Activated CD8-positive, alpha-beta memory T cell treated with anti-CD3 and anti-CD28 coated beads, Interleukin-2, amount 50 U/mL, for 1 hour (primary cell): Measurements from ENCODE around the gene KRTAP12-1.

Experiments used
- DNase-seq: peaks from one replicate; pipeline ENCODE4 v3.0.0-alpha.2; 2020; ENCODE audit errors: extremely low read depth

Gene KRTAP12-1

DNA sequence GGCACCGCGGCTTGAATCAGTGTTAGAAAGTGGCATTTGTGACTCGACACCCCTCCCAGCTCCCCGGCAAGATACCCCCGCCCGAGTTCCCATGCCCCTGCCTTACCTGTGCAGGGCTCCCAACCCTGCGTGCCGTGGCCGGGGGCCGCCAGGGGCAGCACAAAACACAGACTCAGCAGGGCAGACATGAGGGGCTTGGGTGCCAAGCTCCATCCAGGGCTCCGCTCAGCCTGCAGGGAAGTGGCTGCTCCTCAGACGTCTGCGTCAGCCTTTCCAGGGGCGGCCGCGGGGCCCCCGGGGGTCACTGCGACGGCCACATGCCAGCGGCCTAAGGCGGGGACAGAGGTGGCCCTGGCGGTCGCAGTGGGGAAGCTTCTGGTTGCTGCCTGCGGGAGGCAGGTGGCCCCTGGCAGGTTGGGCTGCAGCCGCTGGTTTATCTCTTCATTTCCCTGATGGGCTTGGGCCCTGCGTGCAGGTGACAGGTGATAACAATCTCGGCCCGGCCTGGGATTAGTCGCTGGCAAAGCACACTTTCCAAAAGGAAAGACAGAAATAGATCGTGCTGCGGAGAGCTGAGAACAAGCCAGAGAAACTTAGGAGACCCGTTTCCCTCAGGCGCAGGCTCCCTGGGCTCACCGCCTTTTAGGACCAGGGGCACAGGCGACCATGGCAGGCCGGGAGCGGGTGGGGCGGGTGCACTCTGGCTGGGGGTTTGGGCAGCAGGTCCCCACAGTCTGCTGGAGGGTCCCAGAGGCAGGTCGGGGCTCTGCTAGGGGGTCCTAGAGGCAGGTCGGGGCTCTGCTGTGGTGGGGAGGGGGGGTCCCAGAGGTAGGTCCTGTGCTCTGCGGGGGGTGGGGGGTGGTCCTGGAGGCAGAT, 29.6 kb upstream of the KRTAP12-1 start, which contains the start of gene TSPEAR:
Gene TSPEAR (minus strand): TSS at position 246 of the 876 bp plus-strand sequence. CDS start 58 bp downstream, at position 188.
- DNase-seq, result no peak

DNA sequence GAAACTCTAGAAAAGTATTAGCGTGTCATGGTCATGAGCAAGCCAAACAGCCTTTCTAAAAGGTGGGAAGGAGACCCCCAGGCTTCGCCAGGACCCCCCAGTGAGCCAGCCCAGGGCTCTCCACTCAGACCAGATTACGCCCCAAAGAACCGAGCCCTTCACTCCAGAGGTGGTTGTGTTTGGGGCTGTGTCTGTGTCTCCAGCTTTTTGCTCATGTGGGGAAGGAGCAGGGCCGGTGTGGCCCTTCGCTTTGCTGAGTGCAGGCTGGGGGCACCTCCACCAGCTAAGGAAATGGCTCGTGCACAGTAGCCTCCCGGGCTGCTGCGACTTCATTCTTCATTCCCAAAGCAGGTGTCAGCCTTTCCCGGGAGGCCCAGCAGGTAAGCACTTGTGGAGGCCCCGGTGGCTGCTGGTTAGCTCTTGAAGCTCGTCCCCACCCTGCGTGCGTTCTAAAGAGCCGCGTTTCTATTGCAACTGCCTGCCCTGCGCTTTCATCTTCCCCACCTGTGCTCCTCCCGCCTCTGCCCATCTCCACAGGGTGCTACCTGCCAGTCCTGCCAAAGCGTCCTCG, 28.9 kb upstream of the KRTAP12-1 start:
- DNase-seq, result no peak

DNA sequence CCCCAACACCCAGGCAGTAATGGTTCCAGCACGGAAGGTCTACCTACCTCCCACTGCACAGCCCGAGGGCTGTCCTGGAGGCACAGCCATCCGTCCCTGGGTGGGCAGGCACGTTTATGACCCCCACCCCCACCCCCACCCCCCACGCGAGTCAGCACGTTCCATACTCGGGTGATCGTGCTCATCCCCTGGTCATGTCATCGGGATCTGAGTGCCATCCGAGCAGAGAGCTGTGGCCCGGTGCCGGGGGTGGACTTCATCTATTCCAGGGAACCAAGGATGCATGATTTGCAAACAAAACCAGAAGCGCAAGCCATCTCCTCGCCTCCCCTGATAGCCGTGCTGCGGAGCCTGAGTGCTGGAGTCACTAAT, 28.3 kb upstream of the KRTAP12-1 start:
- no peak for DNase-seq

DNA sequence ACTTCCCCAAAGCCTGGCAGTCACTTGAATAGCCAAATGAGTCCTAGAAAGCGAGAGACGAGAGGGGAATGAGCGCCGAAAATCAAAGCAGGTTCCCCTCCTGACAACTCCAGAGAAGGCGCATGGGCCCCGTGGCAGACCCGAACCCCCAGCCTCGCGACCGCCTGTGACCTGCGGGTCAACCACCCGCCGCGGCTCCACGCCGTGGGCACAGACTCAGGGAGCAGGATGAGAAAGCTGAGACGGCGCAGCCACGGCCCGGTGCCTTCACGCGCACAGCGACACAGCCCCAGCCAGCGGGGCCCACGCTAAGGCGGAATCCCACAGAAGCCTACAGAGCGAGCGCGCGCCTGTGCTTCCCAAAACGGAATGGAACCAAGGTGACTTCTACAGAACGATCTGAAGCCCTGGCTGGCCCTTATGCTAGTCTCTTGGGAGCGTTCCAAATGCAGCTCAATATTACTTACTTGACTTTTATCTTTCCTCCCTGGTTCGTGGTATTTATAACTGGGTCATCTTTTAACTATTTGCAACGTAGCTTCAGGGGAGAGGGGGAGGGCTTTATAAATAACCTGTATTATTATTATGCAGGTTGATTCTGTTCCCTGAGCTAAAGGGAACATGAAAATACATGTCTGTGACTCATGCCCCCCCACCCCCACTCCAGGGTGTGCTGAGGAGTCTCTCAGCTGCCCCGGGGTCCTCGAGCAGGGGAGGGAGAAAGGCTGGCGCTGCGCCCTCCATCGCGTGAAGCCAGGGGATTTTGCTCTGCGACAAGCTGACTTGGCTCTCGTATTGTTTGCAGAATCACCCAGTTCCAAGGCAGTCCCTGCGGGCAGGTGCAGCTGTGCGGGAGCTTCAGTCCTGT, 27.7 kb upstream of the KRTAP12-1 start:
- DNase-seq, result no peak

DNA sequence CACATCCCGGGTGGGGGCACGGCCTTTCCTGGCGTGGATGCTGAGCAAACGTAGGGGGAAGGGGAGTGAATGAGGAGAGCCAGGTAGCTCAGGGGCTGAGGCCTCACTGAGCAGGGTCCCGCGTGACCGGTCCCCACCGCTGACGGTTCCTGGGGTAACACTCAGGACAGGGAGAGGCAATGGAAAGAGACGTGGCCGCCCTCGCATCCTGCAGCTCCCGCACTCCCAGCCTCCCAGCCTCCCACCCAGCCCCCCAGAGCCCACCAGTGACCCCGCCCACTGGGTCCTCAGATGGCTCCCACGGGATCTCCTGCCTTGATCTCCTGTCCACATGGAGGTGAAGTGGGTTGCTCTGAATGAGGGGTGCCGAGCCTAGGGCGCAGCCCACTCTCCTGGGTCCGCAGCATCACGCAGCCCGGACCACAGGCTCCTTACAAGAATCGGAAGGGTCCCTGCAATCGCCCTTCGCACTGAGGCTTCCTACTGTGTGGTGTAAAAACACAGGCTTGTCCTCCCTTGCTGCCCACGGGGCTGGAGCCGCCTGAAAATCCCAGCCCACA, 27.0 kb upstream of the KRTAP12-1 start:
- no peak for DNase-seq

DNA sequence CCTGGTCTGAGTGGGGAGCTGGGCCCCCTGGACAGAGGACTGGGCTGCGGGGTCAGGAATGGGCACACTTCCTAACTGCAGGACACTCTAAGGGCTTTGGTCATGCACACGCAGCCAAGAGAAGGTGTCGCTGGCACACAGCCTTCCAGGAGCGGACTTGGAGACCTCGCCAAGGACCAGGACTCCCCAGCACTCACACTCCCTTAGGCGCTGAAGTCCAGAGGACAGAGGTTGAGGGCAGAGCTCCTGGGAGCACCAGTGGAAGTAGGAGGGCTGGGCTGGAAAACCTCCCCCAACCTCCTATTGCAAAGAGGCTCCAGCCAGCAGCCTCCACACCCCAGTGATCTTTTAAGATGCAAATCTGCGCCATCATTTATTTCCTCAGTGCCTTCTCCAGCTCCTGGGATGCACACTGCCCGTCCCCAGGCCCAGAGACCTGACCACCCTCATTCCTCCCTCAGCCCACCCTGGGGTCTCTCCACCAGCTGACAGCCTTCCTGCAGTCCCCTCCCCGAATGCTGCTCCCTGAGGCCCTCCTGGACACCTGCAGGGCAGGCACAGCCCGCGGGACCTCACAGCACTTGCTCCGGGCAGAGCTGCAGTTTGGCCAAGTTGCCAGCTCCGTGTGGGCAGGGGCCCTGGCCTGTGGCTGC, 26.4 kb upstream of the KRTAP12-1 start:
- DNase-seq, result no peak

DNA sequence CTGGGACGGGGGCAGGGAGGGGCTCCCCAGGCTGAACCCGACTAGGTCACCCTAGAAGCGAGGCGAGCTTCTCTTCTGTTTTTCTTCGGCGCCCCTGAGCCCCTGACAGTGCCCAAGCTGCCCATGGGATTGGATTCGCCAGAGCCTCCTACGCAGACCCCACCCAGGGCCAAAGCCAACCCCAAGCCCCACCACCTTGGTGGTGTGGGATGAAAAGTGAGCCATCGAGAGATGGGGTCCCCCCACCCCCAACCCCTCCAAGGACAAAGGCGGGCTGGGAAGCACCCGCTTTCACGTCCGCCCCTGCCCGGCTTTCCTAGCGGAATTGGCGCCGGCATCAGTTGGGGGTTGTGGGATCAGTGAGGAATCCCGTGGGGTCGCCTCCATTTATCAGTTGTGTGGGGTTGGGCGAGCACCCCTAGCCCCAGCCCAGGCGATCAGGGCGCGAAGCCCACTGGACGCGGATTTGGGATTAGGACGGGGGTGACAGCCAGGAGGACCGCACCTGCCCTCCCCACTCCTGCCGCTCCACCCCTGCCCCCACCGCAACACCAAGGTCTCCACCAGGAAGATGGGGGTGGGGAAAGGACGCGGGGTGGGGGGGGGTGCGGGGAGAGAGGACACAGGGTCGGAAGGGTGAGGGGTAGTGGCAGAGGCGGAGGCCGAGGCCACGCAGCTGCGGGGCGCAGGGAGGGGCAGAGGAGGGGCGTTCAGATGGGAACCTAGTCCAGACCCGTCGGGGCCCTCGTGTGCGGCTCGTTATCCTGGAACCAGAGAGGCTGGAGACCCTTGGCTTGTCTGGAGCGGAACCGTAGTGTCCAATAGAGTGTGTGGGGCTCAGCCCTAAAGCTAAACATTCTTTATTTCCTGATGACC, 25.0 kb upstream of the KRTAP12-1 start:
- DNase-seq, result no peak

DNA sequence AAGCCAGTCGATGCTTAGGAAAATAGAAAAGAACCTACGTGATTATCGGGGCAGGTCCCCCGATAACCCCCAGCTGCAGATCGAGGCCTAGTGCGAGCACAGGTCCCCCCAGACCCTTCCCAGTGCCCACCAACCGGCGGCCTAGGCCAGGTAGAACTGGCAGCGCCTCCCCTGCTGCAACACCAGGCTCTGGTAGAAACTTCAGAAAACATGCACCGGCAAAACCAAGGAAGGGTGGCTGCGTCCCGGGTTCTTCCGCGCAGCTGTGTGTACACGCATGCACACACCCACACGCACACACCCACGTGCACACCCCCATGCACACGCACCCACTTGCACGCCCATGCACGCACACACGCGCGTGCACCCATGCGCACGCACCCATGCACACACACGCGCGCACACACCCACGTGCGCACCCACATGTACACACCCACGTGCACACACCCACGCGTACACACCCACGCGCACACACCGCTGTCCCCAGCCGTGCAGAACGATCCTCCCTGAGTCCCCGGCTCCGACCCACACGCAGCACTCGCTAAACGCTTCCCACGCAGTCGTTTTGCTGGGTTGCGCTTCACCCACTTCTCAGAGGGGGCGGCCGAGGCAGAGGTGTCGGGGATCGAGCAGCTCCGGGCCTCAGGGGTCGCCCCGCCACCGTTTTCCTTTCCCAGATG, 24.2 kb upstream of the KRTAP12-1 start:
- no peak for DNase-seq

DNA sequence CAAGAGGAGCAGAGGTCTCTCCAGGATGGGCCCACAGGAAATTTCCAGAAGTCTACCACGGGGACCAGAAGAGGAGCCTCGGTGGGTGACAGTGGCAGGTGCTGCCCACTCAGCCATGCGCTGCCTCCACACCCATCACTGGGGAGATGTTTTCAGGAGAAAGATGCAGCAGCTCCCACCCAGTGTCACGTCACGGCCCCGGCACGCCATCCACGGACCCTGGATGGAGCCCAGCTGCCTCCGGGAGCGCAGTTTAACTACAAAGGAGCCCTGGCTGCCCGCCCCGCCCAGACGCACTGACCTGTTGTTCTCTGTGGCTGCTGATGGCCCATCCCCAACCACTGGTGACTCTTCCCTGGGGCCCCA, 22.7 kb upstream of the KRTAP12-1 start:
- no peak for DNase-seq

DNA sequence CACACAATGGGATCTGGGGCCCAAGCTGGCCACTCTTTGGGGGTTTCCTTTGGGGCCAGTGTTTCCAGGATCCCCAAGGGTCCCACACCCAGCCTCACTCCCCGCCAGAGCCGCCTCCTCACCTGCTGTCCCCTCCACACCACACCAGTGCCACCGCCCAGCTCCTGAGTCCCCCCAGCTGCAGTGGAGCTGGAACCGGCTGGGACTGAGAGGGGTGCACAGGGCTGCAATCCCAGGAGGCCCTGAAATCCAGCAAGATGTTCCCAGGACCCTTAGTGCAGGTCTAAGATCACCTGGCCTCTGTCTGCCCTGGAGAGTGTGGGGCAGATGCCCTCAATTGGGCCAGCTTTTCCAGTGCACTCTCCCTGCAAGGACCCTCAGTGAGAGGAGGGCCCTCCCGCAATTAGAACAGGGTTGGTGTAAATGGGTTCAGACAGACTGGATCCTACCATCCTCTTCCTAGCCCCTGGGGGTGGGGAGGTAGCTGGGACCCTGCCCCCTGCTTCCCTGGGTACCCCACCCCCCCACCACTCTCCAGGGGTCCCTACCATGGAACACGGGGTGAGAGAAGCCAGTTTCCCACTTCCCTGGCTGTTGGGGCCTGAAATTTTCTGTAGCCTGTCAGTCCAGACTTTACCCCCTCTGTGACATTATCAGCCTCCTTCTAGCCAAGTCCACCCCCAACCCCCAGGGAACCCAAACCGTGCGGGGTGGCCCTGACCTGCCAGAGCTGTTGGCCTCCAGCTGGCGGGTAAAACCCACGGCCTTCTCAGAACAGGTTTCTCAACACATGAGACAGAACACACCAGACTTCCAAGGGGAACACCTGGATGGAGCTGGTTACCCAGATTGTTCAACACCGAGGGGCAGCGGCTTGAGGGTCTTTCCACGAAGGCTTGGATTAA, 22.0 kb upstream of the KRTAP12-1 start:
- no peak for DNase-seq

DNA sequence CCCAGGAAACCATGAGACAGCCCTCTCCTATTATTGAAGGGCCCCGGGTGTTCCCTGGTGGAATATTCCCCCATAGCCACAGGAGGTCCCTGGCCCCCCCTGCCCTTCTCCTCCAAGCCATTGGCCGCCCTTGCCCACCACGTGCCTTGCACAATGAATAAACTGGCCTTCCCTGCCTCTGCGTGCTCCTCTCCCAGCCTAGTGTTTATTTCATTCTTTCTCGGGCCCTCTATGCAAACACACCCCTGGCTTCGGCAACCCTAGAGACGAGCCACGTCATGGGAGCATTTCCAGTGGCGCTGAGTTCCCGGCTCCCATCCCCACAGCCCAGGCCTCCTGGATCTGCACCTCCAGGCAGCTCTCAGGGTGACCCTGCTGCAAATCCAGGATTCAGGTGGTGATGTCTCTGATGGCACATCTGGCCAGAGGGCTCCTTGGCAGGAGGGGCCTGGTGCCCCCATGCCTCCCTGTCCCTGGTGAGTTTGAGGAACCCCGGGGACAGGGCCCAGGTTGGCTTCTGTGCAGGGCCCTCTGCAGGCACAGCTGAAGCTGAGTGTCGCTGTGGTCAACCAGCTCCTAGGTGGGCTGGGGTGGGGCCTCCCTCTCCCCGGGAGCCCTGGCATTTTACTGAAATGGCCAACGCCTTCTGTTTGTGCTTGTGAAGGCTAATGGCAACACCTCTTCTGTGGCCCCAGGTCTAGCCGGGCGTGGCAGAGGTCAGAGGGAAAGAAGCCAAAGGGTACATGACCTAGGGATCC, 21.2 kb upstream of the KRTAP12-1 start:
- no peak for DNase-seq

DNA sequence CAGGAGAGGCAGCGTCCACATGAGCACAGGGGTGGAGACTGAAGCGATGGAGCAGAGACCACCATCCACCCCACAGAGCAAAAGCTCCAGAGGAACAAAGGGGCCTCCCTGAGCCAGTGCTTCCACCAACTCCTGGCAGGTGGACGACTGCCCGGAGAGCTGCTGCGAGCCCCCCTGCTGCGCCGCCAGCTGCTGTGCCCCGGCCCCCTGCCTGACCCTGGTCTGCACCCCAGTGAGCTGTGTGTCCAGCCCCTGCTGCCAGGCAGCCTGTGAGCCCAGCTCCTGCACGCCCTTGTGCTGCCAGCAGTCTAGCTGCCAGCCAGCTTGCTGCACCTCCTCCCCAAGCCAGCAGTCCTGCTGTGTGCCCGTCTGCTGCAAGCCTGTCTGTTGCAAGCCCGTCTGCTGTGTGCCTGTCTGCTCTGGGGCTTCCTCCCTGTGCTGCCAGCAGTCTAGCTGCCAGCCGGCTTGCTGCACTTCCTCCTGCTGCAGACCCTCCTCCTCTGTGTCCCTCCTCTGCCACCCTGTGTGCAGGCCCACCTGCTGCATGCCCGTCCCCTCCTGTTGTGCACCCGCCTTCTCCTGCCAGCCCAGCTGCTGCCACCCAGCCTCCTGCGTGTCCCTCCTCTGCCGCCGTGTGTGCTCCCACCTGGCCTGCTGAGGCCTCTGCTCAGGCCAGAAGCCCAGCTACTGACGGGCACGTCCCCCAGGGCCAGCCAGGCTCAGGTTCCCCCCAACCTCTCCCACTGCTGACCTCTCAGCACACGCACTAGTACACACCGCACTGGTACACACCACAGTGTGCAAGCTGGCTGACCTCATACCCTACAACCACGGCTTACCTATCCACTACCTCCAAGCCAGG, 20.4 kb upstream of the KRTAP12-1 start:
- no peak for DNase-seq

DNA sequence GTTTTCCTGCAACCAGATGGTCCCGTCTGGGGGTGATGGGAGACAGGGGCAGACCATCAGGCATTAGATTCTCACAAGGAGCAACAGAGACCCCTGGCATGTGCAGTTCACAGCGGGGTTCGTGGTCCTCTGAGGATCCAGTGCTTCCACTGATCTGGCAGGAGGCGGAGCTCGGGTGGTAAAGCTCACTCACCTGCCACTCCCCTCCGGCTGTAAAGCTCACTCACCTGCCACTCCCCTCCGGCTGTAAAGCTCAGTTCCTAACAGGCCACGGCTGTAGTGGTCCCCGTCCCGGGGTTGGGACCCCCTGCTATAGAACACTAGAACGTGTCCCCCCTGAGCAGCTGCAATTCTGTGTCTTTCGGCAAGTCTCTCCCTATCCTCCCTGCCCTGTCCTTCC, 19.6 kb upstream of the KRTAP12-1 start:
- DNase-seq, result no peak

DNA sequence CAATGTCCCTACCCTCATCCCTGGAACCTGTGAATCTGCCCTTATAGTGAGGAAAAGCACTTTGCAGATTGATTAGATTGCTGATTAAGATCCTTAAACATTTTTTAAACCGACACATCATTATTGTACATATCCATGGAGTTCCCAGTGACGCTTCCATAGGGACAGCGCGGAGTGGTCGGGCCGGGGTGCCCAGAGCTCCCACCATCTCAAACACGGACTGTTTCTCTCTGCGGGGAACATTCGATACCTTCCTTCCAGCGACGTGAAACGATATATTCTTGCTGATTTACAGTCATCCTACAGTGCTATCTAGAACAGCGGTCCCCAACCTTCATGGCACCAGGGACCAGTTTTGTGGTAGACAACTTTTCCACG, 19.0 kb upstream of the KRTAP12-1 start:
- DNase-seq, result no peak

DNA sequence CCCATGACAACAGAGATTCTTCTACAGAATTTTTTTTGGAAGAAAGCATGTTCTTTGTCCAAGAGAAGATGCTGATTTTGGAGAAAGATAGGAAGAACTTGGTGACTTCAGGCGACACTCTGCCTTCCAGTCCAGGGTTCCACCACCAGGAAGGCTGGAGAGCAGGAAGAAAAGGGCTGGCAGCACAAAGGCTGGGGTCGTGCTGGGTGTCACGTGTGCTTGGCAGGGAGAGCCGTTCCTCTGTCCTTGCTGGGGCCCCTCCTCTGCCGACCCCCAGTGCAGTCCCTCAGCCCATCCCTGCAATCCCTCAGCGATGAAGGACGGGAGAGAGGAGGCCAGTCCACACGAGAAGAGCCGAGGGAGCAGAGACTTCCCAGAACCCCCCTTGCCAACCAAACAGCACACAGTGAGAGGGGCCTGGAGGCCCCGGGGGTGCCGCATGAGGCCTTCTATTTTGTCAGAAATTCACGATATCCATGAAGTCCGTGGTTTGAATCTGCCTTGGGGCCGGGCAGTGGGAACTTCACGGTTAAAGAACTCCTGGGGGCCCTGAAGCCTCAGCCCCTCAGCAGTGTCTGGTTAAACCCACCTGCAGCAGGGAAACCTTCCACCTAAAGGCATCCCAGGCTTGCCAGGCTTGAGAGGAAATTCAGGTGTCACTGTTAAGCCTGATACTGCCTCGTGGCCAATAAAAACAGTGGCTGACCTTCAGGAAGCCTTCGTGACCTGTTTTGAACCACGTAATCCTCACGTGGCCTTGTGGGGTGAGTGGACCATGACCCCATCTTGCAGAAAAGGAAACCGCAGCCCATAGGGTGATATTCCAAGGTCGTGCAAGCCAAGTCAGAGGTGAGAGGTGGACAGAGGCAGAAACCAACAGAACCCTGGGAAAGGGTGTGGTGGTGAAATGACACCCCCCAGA, 18.4 kb upstream of the KRTAP12-1 start:
- DNase-seq, result no peak

DNA sequence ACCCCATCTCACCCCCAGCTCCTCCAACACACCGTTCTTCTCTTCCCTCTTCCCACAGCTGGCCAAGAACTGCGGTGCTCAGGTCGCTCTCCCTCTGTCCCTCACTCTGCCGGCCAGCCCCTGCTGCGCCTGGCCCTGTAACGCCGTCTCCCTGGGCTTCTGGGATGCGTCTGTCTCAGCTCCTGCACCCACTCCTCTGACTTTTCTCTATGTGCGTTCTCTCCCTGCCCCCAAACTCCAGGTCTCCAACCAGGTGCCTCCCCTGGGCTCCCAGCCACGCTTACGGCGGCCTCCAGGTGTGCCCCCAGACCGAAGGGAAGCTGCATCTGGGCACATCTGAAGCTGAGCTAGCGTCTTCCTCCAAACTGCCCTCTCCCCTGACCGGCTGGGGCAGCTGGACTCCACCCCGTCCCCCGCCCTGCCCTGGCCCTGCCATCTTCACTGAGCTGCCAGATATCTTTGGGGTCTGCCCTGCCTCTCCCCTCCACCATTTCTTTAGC, 17.6 kb upstream of the KRTAP12-1 start:
- DNase-seq, result no peak
